Mesodermal cell (in vitro differentiated cells): ENCODE measurements around the gene PBRM1.
"Not testable (repeated sequence)": the region's sequence is repeated elsewhere in the genome, so short reads cannot be mapped to it uniquely, and the experiment has no call there.

Experiments
- H3K27ac ChIP-seq: 2 replicates; pipeline ENCODE4 v1.7.0; 2013; ENCODE audit warnings: mild to moderate bottlenecking, low read depth, low read length, moderate library complexity; ENCODE audit not compliant: severe bottlenecking
- H3K36me3 ChIP-seq: 2 replicates; pipeline ENCODE4 v1.7.1; 2013; ENCODE audit warnings: mild to moderate bottlenecking, low read length, moderate library complexity; ENCODE audit not compliant: control insufficient read depth, insufficient read depth
- H3K4me1 ChIP-seq: one replicate; pipeline ENCODE4 v1.7.1; 2013; ENCODE audit warnings: mild to moderate bottlenecking, low read length; ENCODE audit not compliant: insufficient read depth, control insufficient read depth, poor library complexity, severe bottlenecking
- H3K4me3 ChIP-seq: 2 replicates; pipeline ENCODE4 v1.7.0; 2013; ENCODE audit warnings: low read length, control low read depth, mild to moderate bottlenecking; ENCODE audit not compliant: insufficient read depth, poor library complexity, severe bottlenecking; ENCODE audit errors: extremely low read depth
- H3K9me3 ChIP-seq: 2 replicates; pipeline ENCODE4 v1.7.1; 2013; ENCODE audit warnings: mild to moderate bottlenecking, low read length, moderate library complexity; ENCODE audit not compliant: control insufficient read depth
- WGBS, 2 experiments: methylation state at CpG; one replicate each; pipeline ENCODE4 v1.1.5; 2013; ENCODE audit warnings: missing lambda C conversion rate in 2 of 2; ENCODE audit not compliant: insufficient coverage in 2 of 2; 5-methylcytosine and 5-hydroxymethylcytosine counted together

The PBRM1 gene

GRCh38 chr3:52528586-52529375 is 156.9 kb downstream of the PBRM1 start:
- Histone ChIP-seq H3K4me1 (peaks cover 4% of the 10 kb centered on the region), H3K4me3 (no peak overlapping the region), H3K9me3 (no peaks in the 10 kb centered on the region), H3K36me3 (peaks cover 62% of the 10 kb centered on the region), H3K27ac (no peak overlapping the region)
- 95 to 96% methylated on average over 19 to 24 of the region's 25 CpGs for WGBS, 2 experiments

- Histone ChIP-seq H3K27ac (peak overlapping the region; percentile 45), H3K4me1 (peaks cover 4% of the 10 kb centered on the region), H3K9me3 (no peaks in the 10 kb centered on the region), H3K4me3 (no peak overlapping the region), H3K36me3 (peaks cover 67% of the 10 kb centered on the region)
- WGBS, 2 experiments, result 90 to 94% methylated on average over 15 to 16 of the region's 18 CpGs
Measured at GRCh38 chr3:52527732-52528585, 157.8 kb downstream of the PBRM1 start.

- H3K4me3 ChIP-seq, result no peak overlapping the region
- peaks cover 67% of the 10 kb centered on the region for H3K36me3 ChIP-seq
- WGBS, 2 experiments, result 91 to 95% methylated on average over 8 to 9 of the region's 14 CpGs
- H3K27ac ChIP-seq, result peak overlapping the region; percentile 45
- no peaks in the 10 kb centered on the region for H3K9me3 ChIP-seq
- peaks cover 4% of the 10 kb centered on the region for H3K4me1 ChIP-seq
Measured at GRCh38 chr3:52527039-52527731, 158.5 kb downstream of the PBRM1 start.

GRCh38 chr3:52526671-52527038 is 159.1 kb downstream of the PBRM1 start:
- peaks cover 67% of the 10 kb centered on the region for H3K36me3 ChIP-seq
- not testable (repeated sequence) for H3K4me3 ChIP-seq
- WGBS, 2 experiments, result 98 to 100% methylated on average over 4 of the region's 5 CpGs

GRCh38 chr3:52525680-52526561 is 159.8 kb downstream of the PBRM1 start:
- Histone ChIP-seq H3K9me3 (no peaks in the 10 kb centered on the region), H3K4me3 (no peak overlapping the region), H3K36me3 (peaks cover 67% of the 10 kb centered on the region), H3K4me1 (no peaks in the 10 kb centered on the region), H3K27ac (peak overlapping the region; percentile 45)
- WGBS, 2 experiments, result 89 to 90% methylated on average over 4 to 8 of the region's 9 CpGs

More at GRCh38 chr3:52526671-52527038, 159.1 kb downstream of the PBRM1 start:
- not testable (repeated sequence) for H3K4me1 ChIP-seq, H3K9me3 ChIP-seq
- peak overlapping the region; percentile 45 for H3K27ac ChIP-seq

- no peak overlapping the region for H3K27ac ChIP-seq
- H3K4me1 ChIP-seq, result no peaks in the 10 kb centered on the region
- no peak overlapping the region for H3K4me3 ChIP-seq
- H3K9me3 ChIP-seq, result no peaks in the 10 kb centered on the region
- peaks cover 64% of the 10 kb centered on the region for H3K36me3 ChIP-seq
- 95 to 97% methylated on average over 22 to 29 of the region's 34 CpGs for WGBS, 2 experiments
Measured at GRCh38 chr3:52524752-52525679, 160.7 kb downstream of the PBRM1 start.

- no peak overlapping the region for H3K27ac ChIP-seq
- H3K9me3 ChIP-seq, result no peaks in the 10 kb centered on the region
- H3K4me1 ChIP-seq, result no peaks in the 10 kb centered on the region
- peaks cover 56% of the 10 kb centered on the region for H3K36me3 ChIP-seq
- no peak overlapping the region for H3K4me3 ChIP-seq
- WGBS, 2 experiments, result 98% methylated on average over 16 to 18 of the region's 18 CpGs
Measured at GRCh38 chr3:52524258-52524751, 161.4 kb downstream of the PBRM1 start.

GRCh38 chr3:52523386-52524257 is 162.1 kb downstream of the PBRM1 start:
- WGBS, 2 experiments, result 97 to 99% methylated on average over 16 to 23 of the region's 26 CpGs

More at GRCh38 chr3:52523386-52524257, 162.1 kb downstream of the PBRM1 start:
- Histone ChIP-seq H3K36me3 (peaks cover 50% of the 10 kb centered on the region), H3K4me1 (no peaks in the 10 kb centered on the region), H3K9me3 (no peaks in the 10 kb centered on the region), H3K27ac (no peak overlapping the region), H3K4me3 (no peak overlapping the region)
